ENCODE results near the gene IGFALS.

The IGFALS gene

GRCh38 chr16:1760911-1761310 lies 32.6 kb downstream of the IGFALS start:
- peaks cover 46% of the 10 kb centered on the region for H3K36me3 ChIP-seq
- no peaks in the 10 kb centered on the region for H3K9me3 ChIP-seq (ENCODE audit: severe bottlenecking)

GRCh38 chr16:1759511-1759910 lies 34.0 kb downstream of the IGFALS start:
- Histone ChIP-seq H3K9me3 (ENCODE audit: severe bottlenecking) (no peaks in the 10 kb centered on the region), H3K36me3 (peaks cover 37% of the 10 kb centered on the region), H3K27ac (no peak overlapping the region), H3K27me3 (ENCODE audit: insufficient read depth, low read depth, severe bottlenecking) (no peaks in the 10 kb centered on the region), H3K4me3 (ENCODE audit: low read depth, low read length) (no peak overlapping the region)
- no peak for DNase-seq
- no peak for TF ChIP-seq CTCF (IDR thresholded peaks at IDR 0.05; ENCODE audit: low read depth, low read length)

More at GRCh38 chr16:1760911-1761310, 32.6 kb downstream of the IGFALS start:
- H3K27me3 ChIP-seq (ENCODE audit: insufficient read depth, low read depth, severe bottlenecking) = no peaks in the 10 kb centered on the region
- H3K27ac ChIP-seq = no peak overlapping the region
- TF ChIP-seq CTCF (IDR thresholded peaks at IDR 0.05; ENCODE audit: low read depth, low read length) = no peak
- no peak for DNase-seq
- H3K4me3 ChIP-seq (ENCODE audit: low read depth, low read length) = no peak overlapping the region

GRCh38 chr16:1758923-1759322 lies 34.6 kb downstream of the IGFALS start:
- no peak overlapping the region for H3K27ac ChIP-seq
- no peak for TF ChIP-seq CTCF (IDR thresholded peaks at IDR 0.05; ENCODE audit: low read depth, low read length)
- no peaks in the 10 kb centered on the region for H3K27me3 ChIP-seq (ENCODE audit: insufficient read depth, low read depth, severe bottlenecking)
- peaks cover 32% of the 10 kb centered on the region for H3K36me3 ChIP-seq
- H3K9me3 ChIP-seq (ENCODE audit: severe bottlenecking) = no peaks in the 10 kb centered on the region
- no peak for DNase-seq
- no peak overlapping the region for H3K4me3 ChIP-seq (ENCODE audit: low read depth, low read length)

- Histone ChIP-seq H3K36me3 (peaks cover 29% of the 10 kb centered on the region), H3K27ac (no peak overlapping the region), H3K9me3 (ENCODE audit: severe bottlenecking) (no peaks in the 10 kb centered on the region), H3K4me3 (ENCODE audit: low read depth, low read length) (no peak overlapping the region), H3K27me3 (ENCODE audit: insufficient read depth, low read depth, severe bottlenecking) (no peaks in the 10 kb centered on the region)
- no peak for DNase-seq
- no peak for TF ChIP-seq CTCF (IDR thresholded peaks at IDR 0.05; ENCODE audit: low read depth, low read length)
Observed at GRCh38 chr16:1757714-1758461, 35.6 kb downstream of the IGFALS start.

GRCh38 chr16:1754204-1754603 lies 39.3 kb downstream of the IGFALS start:
- Histone ChIP-seq H3K27me3 (ENCODE audit: insufficient read depth, low read depth, severe bottlenecking) (no peaks in the 10 kb centered on the region), H3K4me3 (ENCODE audit: low read depth, low read length) (no peak overlapping the region), H3K27ac (no peak overlapping the region), H3K36me3 (peaks cover 31% of the 10 kb centered on the region), H3K9me3 (ENCODE audit: severe bottlenecking) (no peaks in the 10 kb centered on the region)
- TF ChIP-seq CTCF (IDR thresholded peaks at IDR 0.05; ENCODE audit: low read depth, low read length) = no peak
- DNase-seq = no peak

- H3K9me3 ChIP-seq (ENCODE audit: severe bottlenecking) = no peaks in the 10 kb centered on the region
- TF ChIP-seq CTCF (IDR thresholded peaks at IDR 0.05; ENCODE audit: low read depth, low read length) = no peak
- no peak overlapping the region for H3K4me3 ChIP-seq (ENCODE audit: low read depth, low read length)
- H3K36me3 ChIP-seq = peaks cover 43% of the 10 kb centered on the region
- H3K27ac ChIP-seq = no peak overlapping the region
- DNase-seq = no peak
- H3K27me3 ChIP-seq (ENCODE audit: insufficient read depth, low read depth, severe bottlenecking) = no peaks in the 10 kb centered on the region
Observed at GRCh38 chr16:1752853-1753252, 40.7 kb downstream of the IGFALS start.

Data from WERI-Rb-1 (cell line).